ENCODE data around the gene GPR132. TPM values are rescaled to one million over a fixed set of nuclear protein-coding genes. Genes with fewer than 3 reads are reported as not detected.
A peak's percentile ranks its signal among the peaks of the same experiment; 100 is the strongest.
"Not testable (repeated sequence)": the region's sequence is repeated elsewhere in the genome, so short reads cannot be mapped to it uniquely, and the experiment has no call there.

GPR132 gene
- total RNA-seq, 2 donors from 2014 or later = 1.0 TPM

DNA sequence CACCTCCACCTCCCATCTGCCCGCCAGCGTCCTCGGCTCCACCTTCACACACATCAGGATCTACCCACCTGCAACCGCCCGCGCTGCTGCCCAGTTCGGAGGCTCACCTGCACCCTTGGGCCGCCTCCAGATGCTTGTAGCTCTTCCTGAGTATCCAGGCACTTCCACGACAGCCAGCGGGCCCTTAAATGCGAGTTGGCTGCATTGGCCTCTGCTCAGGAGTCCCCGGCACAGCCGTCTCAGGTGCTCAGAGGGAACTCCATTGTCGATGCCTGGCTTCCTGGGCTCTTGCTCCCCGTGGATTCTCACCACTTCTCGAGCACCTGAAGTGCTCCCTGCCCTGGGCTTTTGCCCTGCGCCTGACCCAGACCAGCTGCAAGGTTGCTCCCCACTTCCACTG, 22.4 kb downstream of the GPR132 start:
- no peak for DNase-seq
- Histone ChIP-seq H3K4me3 (no peak overlapping the region), H3K9ac (ENCODE audit: low read depth in 2 of 2, low read length in 2 of 2) (no peak overlapping the region), H3K27me3 (no peaks in the 10 kb centered on the region), H3K4me1 (no peaks in the 10 kb centered on the region), H3K36me3 (no peaks in the 10 kb centered on the region), H3K9me3 (no peaks in the 10 kb centered on the region), H3K27ac (no peak overlapping the region)
- TF ChIP-seq, protein P1, sequence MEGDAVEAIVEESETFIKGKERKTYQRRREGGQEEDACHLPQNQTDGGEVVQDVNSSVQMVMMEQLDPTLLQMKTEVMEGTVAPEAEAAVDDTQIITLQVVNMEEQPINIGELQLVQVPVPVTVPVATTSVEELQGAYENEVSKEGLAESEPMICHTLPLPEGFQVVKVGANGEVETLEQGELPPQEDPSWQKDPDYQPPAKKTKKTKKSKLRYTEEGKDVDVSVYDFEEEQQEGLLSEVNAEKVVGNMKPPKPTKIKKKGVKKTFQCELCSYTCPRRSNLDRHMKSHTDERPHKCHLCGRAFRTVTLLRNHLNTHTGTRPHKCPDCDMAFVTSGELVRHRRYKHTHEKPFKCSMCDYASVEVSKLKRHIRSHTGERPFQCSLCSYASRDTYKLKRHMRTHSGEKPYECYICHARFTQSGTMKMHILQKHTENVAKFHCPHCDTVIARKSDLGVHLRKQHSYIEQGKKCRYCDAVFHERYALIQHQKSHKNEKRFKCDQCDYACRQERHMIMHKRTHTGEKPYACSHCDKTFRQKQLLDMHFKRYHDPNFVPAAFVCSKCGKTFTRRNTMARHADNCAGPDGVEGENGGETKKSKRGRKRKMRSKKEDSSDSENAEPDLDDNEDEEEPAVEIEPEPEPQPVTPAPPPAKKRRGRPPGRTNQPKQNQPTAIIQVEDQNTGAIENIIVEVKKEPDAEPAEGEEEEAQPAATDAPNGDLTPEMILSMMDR (IDR thresholded peaks at IDR 0.05) = no peak
- intact Hi-C loops (cut with DNase I) = no loop called here

DNA sequence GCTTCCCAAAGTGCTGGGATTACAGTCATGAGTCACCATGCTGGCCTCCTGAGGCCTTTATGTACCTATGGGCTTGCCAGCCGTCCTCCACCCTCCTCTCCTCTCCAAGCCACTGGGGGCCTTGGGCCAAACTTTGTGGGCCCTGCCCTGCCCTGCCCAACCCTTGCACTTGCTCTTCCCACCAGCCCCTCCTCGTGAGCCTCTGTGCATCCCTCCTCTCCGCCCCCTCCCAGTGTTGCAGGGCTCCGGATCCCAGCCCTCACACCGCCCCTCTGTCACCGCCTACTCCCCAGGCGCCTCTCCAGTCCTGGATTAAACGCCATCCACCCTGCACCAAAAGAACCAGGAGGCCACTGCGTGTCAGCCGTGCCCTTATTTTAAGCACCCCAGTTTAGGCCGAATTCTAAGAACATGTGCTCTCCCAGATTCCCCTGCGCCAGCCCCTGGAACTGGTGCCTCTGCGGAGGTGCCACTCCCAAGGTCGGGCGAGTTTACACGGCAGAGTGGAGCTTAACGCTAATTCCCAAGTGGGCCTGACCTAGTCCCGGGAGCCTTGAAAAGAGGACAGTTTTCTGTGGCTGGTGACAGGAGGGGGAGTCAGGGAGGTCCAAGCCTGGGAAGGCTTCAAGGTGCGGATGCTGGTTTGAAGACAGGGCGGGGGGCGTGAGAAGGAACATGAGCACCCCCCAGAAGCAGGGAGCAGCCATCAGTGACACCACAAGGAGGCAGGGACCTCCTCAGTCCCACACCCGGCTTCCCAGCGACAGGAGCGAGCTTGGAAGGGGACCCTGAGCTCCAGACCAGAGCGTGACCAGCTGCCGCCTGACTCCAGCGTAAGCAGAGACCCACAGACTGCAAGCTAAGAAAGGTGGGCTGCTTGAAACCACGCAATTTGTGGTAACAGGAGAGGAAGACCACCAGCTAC, 23.1 kb downstream of the GPR132 start:
- TF ChIP-seq, protein P1 (IDR thresholded peaks at IDR 0.05) = no peak
- Histone ChIP-seq H3K9me3 (no peaks in the 10 kb centered on the region), H3K9ac (ENCODE audit: low read depth in 2 of 2, low read length in 2 of 2) (no peak overlapping the region), H3K27me3 (no peaks in the 10 kb centered on the region), H3K36me3 (no peaks in the 10 kb centered on the region), H3K27ac (no peak overlapping the region), H3K4me1 (no peaks in the 10 kb centered on the region), H3K4me3 (no peak overlapping the region)
- no peak for DNase-seq
- intact Hi-C loops (cut with DNase I) = no loop called here

- no peak overlapping the region for H3K4me3 ChIP-seq
- no peak overlapping the region for H3K27ac ChIP-seq
- H3K36me3 ChIP-seq = no peaks in the 10 kb centered on the region
- intact Hi-C loops (cut with DNase I) = no loop called here
- TF ChIP-seq, protein P1 (IDR thresholded peaks at IDR 0.05) = no peak
- H3K4me1 ChIP-seq = no peaks in the 10 kb centered on the region
- no peaks in the 10 kb centered on the region for H3K9me3 ChIP-seq
- H3K27me3 ChIP-seq = no peaks in the 10 kb centered on the region
- DNase-seq = no peak
- H3K9ac ChIP-seq (ENCODE audit: low read depth in 2 of 2, low read length in 2 of 2) = no peak overlapping the region
Observed at GRCh38 chr14:105039458-105040205, 25.6 kb downstream of the GPR132 start.

GRCh38 chr14:105035616-105036015, 29.6 kb downstream of the GPR132 start:
- intact Hi-C loops (cut with DNase I); H3K4me3 ChIP-seq: not testable (repeated sequence)

GRCh38 chr14:105034315-105035039, 30.8 kb downstream of the GPR132 start:
- Histone ChIP-seq H3K4me1 (no peaks in the 10 kb centered on the region), H3K9ac (ENCODE audit: low read depth in 2 of 2, low read length in 2 of 2) (no peak overlapping the region), H3K4me3 (no peak overlapping the region), H3K9me3 (no peaks in the 10 kb centered on the region), H3K27ac (no peak overlapping the region), H3K36me3 (no peaks in the 10 kb centered on the region), H3K27me3 (no peaks in the 10 kb centered on the region)
- intact Hi-C loops (cut with DNase I) = no loop called here
- no peak for DNase-seq
- TF ChIP-seq, protein P1 (IDR thresholded peaks at IDR 0.05) = no peak

More at GRCh38 chr14:105035616-105036015, 29.6 kb downstream of the GPR132 start:
- H3K27ac ChIP-seq; DNase-seq; H3K27me3 ChIP-seq; H3K4me1 ChIP-seq; H3K9ac ChIP-seq (ENCODE audit: low read depth in 2 of 2, low read length in 2 of 2); H3K9me3 ChIP-seq; H3K36me3 ChIP-seq: not testable (repeated sequence)

DNA sequence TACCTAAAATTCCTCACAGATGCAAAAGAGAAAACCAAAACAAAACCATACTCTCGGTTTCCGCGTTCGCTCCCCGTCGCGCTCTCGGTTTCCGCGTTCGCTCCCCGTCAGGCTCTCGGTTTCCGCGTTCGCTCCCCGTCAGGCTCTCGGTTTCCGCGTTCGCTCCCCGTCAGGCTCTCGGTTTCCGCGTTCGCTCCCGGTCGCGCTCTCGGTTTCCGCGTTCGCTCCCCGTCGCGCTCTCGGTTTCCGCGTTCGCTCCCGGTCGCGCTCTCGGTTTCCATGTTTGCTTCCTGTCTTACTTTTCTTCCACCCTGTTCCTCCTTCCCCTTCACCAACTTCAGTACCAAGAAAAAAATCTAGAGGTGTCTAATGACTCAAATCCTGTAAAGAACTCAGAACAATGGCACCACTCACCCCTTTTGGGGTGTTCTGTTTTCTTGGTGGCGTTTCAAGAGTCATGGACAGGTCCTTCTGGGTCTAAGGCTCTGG, 31.8 kb downstream of the GPR132 start:
- peak overlapping the region; percentile 37 for H3K4me3 ChIP-seq
- H3K27me3 ChIP-seq; H3K9me3 ChIP-seq; intact Hi-C loops (cut with DNase I); H3K4me1 ChIP-seq; DNase-seq; H3K36me3 ChIP-seq: not testable (repeated sequence)
- H3K9ac ChIP-seq (ENCODE audit: low read depth in 2 of 2, low read length in 2 of 2) = peak overlapping the region; percentile 63 to 74
- peak overlapping the region; percentile 50 for H3K27ac ChIP-seq

DNA sequence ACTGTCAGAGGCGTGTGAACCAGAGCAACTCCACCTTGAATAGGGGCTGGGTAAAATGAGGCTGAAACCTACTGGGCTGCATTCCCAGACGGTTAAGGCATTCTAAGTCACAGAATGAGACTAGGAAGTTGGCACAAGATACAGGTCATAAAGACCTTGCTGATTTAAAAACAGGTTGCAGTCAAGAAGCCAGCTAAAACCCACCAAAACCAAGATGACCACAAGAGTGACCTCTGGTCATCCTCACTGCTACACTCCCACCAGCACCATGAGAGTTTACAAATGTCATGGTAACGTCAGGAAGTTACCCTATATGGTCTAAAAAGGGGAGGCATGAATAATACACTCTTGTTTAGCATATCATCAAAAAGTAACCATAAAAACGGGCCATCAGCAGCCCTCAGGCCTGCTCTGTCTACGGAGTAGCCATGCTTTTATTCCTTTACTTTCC, 32.8 kb downstream of the GPR132 start:
- intact Hi-C loops (cut with DNase I); DNase-seq; H3K9me3 ChIP-seq; H3K27me3 ChIP-seq; H3K27ac ChIP-seq; H3K4me1 ChIP-seq; H3K36me3 ChIP-seq; H3K4me3 ChIP-seq: not testable (repeated sequence)
- peak overlapping the region in 1 of 2 donors; percentile 74 for H3K9ac ChIP-seq (ENCODE audit: low read depth in 2 of 2, low read length in 2 of 2)
